ENCODE data around the gene PPP3CA. TPM values are rescaled to one million over a fixed set of nuclear protein-coding genes. Genes with fewer than 3 reads are reported as not detected.

The PPP3CA gene
- polyA plus RNA-seq, 1 donor (not counting 4 experiments of a cell fraction or from before 2014, with no cell fraction given): 43.3 TPM

DNA sequence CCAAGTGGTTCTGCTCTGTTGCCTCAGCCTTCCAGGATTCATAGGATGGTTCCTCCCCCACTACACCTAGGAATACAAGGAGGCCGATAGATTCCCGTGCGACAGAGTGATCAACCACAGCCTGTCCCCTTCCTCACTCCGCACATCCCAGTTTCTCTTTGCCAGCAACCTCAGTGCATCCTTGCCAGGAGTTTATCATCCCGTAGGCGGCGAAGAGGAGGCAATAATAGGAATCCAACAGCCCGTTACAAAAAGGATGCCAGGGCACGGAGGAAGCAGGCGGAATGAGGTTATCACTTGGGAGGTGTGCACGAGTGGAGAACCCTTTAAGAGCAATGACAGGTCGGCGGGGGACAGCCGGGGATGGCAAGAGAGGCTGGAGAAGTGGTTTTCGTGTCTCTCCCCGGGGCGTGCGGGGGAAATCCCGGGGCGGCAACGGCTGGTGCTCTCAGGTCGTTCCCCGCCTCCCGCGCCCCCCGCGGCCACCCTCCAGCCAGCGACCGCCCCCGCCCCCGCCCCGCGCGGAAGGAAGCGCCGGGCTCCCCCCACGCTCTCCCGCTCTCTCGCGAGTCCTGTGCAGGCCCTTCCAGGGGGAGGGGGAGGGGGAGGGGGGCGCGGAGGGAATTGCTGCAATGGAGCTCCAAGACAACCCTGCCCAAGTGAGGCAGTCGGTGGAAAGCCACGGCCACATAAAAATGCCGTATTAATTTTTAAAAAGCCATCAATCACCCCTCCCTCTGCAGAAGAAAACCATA lies 1.6 kb downstream of the PPP3CA start:
- peak overlapping the region; percentile 31 for H2AFZ ChIP-seq (ENCODE audit: control insufficient read depth, low read length)
- no peaks in the 10 kb centered on the region for H3K27me3 ChIP-seq (ENCODE audit: control insufficient read depth, extremely low read depth, insufficient read depth, low read length)
- dilution Hi-C loops (cut with MboI; ENCODE audit: extremely low pct_ligation_motif_present, low sequenced_read_pairs): no loop called here
- H3K9me3 ChIP-seq (ENCODE audit: control insufficient read depth, low read depth, low read length): no peaks in the 10 kb centered on the region
- H3K27ac ChIP-seq (ENCODE audit: control insufficient read depth, insufficient read depth, low read length): peak overlapping the region; percentile 59
- H3K4me2 ChIP-seq (ENCODE audit: control insufficient read depth, extremely low read depth, insufficient read depth, low read depth, low read length): peak overlapping the region; percentile 95
- H3K9ac ChIP-seq (ENCODE audit: control insufficient read depth, extremely low read depth, insufficient read depth, low read length): peak overlapping the region; percentile 89
- H3K36me3 ChIP-seq (ENCODE audit: control insufficient read depth in 2 of 2, extremely low read depth in 1 of 2, insufficient read depth in 2 of 2, low read length in 2 of 2): no peaks in the 10 kb centered on the region
- H3K79me2 ChIP-seq (ENCODE audit: control insufficient read depth, insufficient read depth, low read length): peaks cover 70% of the 10 kb centered on the region
- DNase-seq (ENCODE audit: low read depth, low spot score) (no peak), FAIRE-seq (no peak)
- peaks cover 5% of the 10 kb centered on the region for H4K20me1 ChIP-seq (ENCODE audit: control insufficient read depth, extremely low read depth, insufficient read depth, low read length)
- peak overlapping the region; percentile 62 to 85 (median 65) for H3K4me3 ChIP-seq (ENCODE audit: control insufficient read depth in 2 of 3, extremely low read depth in 1 of 3, insufficient read depth in 2 of 3, low read depth in 1 of 3, low read length in 3 of 3)
- peaks cover 32% of the 10 kb centered on the region for H3K4me1 ChIP-seq (ENCODE audit: control insufficient read depth, extremely low read depth, insufficient read depth, low read length)
- no peak for TF ChIP-seq EZH2 (IDR thresholded peaks at IDR 0.05; ENCODE audit: low read length)
- TF ChIP-seq, protein P1, sequence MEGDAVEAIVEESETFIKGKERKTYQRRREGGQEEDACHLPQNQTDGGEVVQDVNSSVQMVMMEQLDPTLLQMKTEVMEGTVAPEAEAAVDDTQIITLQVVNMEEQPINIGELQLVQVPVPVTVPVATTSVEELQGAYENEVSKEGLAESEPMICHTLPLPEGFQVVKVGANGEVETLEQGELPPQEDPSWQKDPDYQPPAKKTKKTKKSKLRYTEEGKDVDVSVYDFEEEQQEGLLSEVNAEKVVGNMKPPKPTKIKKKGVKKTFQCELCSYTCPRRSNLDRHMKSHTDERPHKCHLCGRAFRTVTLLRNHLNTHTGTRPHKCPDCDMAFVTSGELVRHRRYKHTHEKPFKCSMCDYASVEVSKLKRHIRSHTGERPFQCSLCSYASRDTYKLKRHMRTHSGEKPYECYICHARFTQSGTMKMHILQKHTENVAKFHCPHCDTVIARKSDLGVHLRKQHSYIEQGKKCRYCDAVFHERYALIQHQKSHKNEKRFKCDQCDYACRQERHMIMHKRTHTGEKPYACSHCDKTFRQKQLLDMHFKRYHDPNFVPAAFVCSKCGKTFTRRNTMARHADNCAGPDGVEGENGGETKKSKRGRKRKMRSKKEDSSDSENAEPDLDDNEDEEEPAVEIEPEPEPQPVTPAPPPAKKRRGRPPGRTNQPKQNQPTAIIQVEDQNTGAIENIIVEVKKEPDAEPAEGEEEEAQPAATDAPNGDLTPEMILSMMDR (optimal IDR thresholded peaks at IDR 0.05 in 1 of 3, IDR thresholded peaks at IDR 0.05 in 1 of 3, conservative IDR thresholded peaks at IDR 0.05 in 1 of 3; ENCODE audit: extremely low read depth in 1 of 3, insufficient read depth in 2 of 3, low read length in 3 of 3): peak in 1 of 3 experiments; percentile 10
- no peaks in the 10 kb centered on the region for H3K9me1 ChIP-seq (ENCODE audit: control insufficient read depth, extremely low read depth, insufficient read depth, low read length)

DNA sequence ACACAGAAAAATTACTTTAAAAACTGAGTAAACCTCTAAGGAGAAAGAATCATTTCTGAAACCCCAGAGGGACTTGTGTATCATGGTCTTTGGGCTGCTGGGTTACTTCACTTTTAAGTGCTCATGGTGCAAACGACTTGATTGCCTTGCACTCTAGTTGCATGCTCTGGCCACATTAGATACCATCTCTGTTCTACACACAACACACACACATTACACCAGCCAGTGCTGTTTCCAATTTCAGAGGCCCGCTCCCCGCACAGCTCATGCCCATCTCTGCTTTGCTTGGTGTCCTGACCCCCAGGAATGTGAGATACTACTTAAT lies 2.1 kb downstream of the PPP3CA start:
- dilution Hi-C loops (cut with MboI; ENCODE audit: extremely low pct_ligation_motif_present, low sequenced_read_pairs): no loop called here
- Histone ChIP-seq H3K36me3 (ENCODE audit: control insufficient read depth in 2 of 2, extremely low read depth in 1 of 2, insufficient read depth in 2 of 2, low read length in 2 of 2) (no peaks in the 10 kb centered on the region), H3K27me3 (ENCODE audit: control insufficient read depth, extremely low read depth, insufficient read depth, low read length) (no peaks in the 10 kb centered on the region), H3K4me3 (ENCODE audit: control insufficient read depth in 2 of 3, extremely low read depth in 1 of 3, insufficient read depth in 2 of 3, low read depth in 1 of 3, low read length in 3 of 3) (peak overlapping the region; percentile 62 to 85 (median 65)), H4K20me1 (ENCODE audit: control insufficient read depth, extremely low read depth, insufficient read depth, low read length) (peaks cover 5% of the 10 kb centered on the region), H3K4me2 (ENCODE audit: control insufficient read depth, extremely low read depth, insufficient read depth, low read depth, low read length) (peak overlapping the region; percentile 95), H3K9ac (ENCODE audit: control insufficient read depth, extremely low read depth, insufficient read depth, low read length) (peak overlapping the region; percentile 62), H3K4me1 (ENCODE audit: control insufficient read depth, extremely low read depth, insufficient read depth, low read length) (peaks cover 26% of the 10 kb centered on the region), H3K9me3 (ENCODE audit: control insufficient read depth, low read depth, low read length) (no peaks in the 10 kb centered on the region), H2AFZ (ENCODE audit: control insufficient read depth, low read length) (peak overlapping the region; percentile 31), H3K27ac (ENCODE audit: control insufficient read depth, insufficient read depth, low read length) (peak overlapping the region; percentile 59), H3K79me2 (ENCODE audit: control insufficient read depth, insufficient read depth, low read length) (peaks cover 75% of the 10 kb centered on the region), H3K9me1 (ENCODE audit: control insufficient read depth, extremely low read depth, insufficient read depth, low read length) (no peaks in the 10 kb centered on the region)
- peak; percentile 32 for FAIRE-seq
- no peak for TF ChIP-seq EZH2 (IDR thresholded peaks at IDR 0.05; ENCODE audit: low read length)
- TF ChIP-seq, protein P1 (optimal IDR thresholded peaks at IDR 0.05 in 1 of 3, IDR thresholded peaks at IDR 0.05 in 1 of 3, conservative IDR thresholded peaks at IDR 0.05 in 1 of 3; ENCODE audit: extremely low read depth in 1 of 3, insufficient read depth in 2 of 3, low read length in 3 of 3): no peak
- no peak for DNase-seq (ENCODE audit: low read depth, low spot score)
